DMS 273 treated with DMSO at 0.1 percent for 48 hours (cell line): Measurements from ENCODE around the gene SH2D2A.

Experiments
- DNase-seq: peaks from one replicate; lab custom pipeline; 2025; lab: John Stamatoyannopoulos, UW

SH2D2A gene

DNA sequence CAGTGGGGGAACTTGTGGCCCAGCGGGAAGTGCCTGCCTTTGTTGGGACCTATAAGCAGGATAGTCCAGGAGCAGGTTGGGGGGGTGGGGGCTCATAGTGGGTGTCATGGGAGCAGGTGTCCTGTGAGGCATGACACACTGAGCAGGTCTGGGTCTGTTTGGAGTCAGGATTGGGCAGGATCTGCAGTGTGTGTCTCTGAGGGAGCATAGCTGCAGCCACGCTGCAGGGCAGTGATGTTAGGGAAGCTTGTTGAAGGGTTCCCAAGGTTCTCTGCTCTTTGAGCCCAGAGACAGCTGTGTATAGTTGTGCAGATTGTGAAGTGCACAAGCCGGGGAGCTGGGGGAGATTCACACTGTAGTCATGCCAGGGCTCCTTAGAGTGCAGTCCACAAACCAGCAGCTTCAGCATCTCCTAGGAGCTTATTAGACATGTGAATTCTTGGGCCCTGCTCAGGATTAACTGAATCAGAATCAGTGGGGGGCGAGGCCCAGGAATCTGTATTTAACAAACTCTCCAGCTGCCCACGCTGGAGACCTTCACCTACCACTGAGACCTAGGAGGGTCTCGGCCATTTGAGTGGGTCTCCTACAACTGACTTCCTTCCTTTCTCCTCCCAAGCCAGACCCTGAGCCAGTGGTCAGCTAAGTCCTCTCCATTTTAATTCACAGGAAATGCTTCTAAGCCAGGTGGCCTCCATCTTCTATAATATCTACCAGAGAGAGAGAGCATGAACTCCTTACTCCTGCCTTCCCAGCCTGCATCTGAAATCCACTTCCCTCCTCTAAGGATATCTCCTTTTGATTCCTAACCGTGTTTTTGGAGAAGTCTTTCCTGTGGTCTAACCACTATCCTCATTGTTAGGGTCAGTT is 31.2 kb upstream of the SH2D2A start:
- DNase-seq, result no peak

DNA sequence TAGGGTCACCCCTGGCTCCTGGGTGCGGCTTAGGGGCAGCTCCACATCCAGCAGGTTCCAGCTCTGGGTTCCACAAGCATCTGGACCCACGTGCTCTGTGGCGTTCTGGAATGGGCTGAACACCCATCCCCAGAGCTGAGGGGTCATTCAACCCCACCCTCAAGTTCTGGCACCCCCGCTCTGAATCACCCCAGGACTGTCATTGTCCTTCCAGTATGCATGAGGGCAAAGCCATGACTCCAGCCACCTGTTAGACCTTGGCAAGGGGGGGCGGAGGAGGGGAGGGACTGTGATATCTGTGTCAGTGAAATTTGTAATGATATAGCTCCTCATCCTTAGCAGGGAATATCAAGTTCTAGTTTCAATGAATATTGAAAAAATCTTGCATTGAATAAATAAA is 30.0 kb upstream of the SH2D2A start:
- no peak for DNase-seq

GRCh38 chr1:156845953-156846545 is 29.4 kb upstream of the SH2D2A start:
- DNase-seq, result no peak

DNA sequence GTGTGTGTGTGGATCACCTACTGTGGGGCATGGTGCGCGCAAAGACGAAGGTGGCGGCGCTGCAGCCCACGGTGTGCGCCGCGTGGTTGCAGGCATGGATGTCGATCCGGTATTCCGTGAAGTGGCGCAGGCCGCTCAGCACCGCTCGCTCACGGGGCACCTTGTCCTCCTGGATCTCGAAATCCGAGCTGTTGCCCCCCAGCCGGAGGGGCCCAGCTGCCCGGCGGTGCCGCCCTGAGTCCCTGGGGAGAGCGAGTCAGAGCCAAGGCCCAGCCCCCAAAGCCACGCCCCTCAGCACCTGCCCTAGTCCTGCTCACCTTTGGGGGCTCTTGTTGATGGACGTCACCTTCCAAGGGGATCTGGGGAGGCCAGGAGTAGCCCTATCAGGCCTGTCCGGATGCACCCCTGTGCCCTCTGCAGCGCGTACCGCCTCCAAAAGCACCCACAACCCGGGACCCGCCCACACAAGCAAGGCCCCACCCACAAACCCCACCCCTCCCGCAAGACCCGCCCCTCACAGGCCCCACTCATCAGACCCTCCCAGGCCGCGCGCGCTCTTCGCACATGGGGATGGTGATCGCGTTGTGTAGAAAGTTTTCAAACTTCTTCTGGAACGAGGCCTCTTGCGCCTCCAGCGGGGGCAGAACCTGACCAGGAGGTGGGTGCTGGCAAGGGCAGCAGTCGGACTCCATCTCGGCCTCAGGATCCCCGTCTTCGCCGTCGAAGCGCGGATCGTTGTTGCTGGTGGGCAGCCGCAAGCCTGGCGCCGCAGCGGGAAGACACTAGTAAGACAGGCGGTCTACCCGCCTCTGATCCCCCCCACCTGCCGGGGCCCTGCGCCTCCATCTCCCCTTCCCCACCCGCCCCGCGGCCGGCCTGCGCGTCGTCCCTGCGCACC is 28.7 kb upstream of the SH2D2A start:
- DNase-seq, result no peak

DNA sequence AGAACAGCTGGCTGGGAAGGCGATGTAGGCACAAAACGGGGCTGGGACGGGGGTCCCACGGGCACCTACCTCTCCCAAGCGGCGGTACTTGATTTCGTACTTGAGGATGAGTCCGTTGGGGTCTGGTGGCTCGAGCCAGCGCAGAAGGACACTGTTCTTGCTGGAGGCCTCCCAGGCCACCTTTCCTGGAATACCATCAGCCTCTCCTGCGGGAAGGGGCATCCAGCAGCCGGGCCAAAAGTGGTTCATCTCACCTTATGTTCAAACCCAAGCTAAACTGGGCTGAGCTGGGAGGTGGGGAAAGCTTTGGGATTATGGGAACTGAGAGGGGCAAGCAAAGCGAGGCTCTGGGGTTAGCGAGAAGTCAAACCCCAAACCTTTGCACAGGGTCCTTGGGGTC is 28.0 kb upstream of the SH2D2A start:
- no peak for DNase-seq

- DNase-seq, result no peak
Observed at GRCh38 chr1:156844102-156844501, 27.5 kb upstream of the SH2D2A start.

GRCh38 chr1:156842618-156843300 is 26.1 kb upstream of the SH2D2A start:
- DNase-seq, result no peak

- DNase-seq, result no peak
Observed at GRCh38 chr1:156841295-156841855, 24.7 kb upstream of the SH2D2A start.

- DNase-seq, result no peak
Observed at GRCh38 chr1:156840898-156841279, 24.2 kb upstream of the SH2D2A start.

DNA sequence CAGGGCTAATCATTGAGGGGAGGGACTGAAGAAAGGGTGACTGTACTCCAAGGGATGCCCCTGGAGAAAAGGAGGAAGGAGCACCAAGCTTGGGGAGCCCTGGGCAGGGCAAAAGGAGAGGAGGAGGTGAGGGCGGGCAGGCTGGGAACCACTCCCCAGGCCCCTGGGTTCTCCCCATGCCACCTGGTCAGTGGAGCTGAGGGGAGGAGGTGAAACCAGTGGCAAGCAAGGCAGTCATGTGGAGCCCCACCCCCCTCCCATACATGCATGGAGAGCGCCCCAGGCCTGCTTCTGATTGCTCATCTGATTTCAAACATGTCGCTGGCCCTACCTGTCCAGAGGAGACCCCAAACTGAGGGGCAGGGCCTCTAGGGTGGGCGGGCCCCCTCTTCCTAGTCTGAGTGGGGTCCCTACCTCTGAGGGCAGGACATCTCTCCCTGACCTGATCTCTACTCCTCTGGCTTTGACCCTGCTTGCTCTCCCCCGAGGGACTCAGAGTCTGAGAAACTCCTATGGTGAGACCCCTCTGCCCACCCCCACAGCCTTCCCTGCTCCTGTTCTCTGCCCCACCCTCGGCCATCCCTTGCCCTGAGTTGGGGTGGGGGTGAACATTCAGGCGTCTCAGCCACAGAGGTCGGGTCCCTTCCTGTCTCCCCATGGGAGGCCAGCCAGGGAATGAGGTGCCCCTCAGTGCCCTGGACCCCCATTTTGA is 23.7 kb upstream of the SH2D2A start:
- DNase-seq, result no peak

DNA sequence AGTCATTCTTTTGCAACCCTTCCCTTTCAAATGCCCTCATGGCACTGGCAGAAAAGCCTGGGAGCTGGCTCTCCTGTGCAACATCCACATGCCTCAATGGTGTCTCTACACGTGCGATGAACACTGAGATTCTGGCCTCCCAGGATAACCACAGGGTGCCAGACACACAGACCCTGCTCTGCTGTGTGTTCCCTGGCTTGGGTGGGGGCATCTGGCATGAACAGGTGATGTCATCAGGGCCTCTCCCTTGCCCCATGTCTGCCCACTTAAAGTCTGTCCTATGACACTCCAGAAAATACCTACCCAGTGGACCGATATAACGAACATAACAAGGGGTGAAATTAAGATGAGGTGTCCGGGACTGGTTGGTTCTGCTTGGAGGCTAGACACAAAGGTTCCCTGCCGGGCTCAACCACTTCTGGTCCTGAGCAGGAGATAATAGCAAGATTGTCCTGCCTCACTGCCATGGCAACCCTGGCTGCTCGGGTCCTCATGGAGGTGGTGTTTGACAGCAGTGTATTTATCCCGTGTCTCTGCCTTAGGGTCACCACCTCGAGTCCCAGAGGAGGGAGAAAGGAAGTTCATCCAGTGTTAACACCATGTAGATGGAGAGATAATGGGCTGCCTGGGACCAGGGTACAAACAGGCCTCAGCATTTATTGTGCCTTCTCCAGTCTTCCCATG is 22.9 kb upstream of the SH2D2A start:
- DNase-seq, result no peak

- no peak for DNase-seq
Observed at GRCh38 chr1:156838972-156839371, 22.3 kb upstream of the SH2D2A start.

DNA sequence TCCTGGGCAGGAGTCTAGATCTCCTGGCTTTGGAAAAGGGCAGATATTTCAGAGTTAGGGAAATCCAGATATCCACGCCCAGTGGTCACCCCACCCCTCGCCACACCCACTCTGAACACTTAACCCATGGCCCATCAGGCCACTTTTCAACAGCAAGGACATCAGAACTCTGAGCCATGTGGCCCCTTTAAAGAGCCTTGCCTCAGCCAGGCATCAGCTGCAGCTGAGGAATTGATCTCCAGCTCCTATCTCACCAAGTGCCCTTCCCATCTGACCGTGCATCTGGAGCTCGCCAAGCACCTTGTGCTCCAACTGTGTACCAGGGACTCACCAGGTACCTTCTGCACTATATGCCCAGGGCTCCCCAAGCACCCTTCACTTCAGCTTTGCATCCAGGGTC is 20.2 kb upstream of the SH2D2A start:
- no peak for DNase-seq

DNA sequence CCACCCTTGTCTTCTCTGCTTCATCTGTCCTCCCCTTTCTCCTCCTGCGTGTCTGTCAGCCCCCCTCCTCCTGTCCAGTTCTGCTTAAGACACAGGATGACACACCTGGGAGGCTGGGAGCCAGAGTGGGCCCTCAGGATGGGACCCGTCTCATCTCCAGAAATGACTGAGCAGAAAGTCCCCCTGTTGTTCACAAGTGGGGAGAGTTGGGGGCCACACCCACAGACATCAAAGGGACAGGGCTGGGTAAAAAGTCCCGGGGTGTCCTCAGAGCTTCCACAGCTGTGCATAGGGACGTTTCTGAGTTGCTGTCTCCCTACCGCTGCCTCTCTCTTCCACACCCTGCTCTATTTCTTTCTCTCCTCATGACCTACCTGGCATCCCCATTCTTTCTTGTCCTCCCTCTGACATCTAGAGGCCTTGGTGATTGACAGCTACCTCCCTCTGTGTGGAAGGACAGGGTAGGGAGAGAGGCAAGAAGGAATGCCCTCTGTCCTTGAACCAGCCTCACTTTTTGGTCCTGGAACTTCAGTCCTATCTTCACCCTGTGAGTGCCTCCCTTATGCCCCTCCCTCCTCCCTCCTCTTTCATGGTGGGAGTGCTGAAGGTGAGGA is 19.5 kb upstream of the SH2D2A start:
- DNase-seq, result no peak

GRCh38 chr1:156834322-156834721 is 17.7 kb upstream of the SH2D2A start:
- no peak for DNase-seq

- DNase-seq, result no peak
Observed at GRCh38 chr1:156833603-156834002, 17.0 kb upstream of the SH2D2A start.

- no peak for DNase-seq
Observed at GRCh38 chr1:156832434-156832833, 15.8 kb upstream of the SH2D2A start.

- no peak for DNase-seq
Observed at GRCh38 chr1:156828400-156829124, 11.9 kb upstream of the SH2D2A start.

DNA sequence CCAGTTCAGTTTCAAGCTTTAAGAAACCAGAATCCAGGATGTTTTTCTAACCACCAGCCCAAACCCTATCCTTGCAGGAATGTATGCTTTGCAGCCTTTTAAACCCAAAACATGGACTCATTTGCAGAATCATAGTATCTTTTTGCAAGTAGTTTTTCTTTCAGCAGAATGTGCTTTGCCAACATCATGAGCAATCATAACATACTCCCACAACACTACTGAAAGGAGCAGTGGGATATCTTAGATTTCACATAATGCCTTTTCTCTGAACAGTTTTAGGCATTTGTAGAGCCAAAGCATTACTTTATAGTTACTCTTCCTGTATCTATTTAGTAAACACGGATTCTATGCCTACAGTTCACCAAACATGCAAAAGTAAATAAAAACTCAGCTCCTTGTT is 10.0 kb upstream of the SH2D2A start:
- no peak for DNase-seq
